GM21447 (cell line): ENCODE results near the gene TUBD1.
"Not testable (repeated sequence)": the region's sequence is repeated elsewhere in the genome, so short reads cannot be mapped to it uniquely, and the experiment has no call there.

Experiments
- ATAC-seq: cut with Tn5 transposase; IDR thresholded peaks from one replicate; pipeline ENCODE4 v1.9.1; 2021; ENCODE audit not compliant: unreplicated experiment

TUBD1 gene

GRCh38 chr17:59874376-59874775, 18.4 kb downstream of the TUBD1 start:
- ATAC-seq = no peak

DNA sequence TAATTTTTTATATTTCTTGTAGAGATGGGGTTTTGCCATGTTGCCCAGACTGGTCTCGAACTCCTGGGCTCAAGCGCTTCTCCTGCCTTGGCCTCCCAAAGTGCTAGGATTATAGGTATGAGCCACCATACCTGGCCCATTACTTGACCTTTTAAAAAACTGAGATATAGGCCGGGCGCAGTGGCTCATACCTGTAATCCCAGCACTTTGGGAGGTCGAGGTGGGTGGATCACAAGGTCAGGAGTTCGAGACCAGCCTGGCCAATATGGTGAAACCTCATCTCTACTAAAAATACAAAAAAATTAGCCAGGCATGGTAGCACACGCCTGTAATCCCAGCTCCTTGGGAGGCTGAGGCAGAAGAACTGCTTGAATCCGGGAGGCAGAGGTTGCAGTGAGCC, 19.3 kb downstream of the TUBD1 start:
- not testable (repeated sequence) for ATAC-seq

DNA sequence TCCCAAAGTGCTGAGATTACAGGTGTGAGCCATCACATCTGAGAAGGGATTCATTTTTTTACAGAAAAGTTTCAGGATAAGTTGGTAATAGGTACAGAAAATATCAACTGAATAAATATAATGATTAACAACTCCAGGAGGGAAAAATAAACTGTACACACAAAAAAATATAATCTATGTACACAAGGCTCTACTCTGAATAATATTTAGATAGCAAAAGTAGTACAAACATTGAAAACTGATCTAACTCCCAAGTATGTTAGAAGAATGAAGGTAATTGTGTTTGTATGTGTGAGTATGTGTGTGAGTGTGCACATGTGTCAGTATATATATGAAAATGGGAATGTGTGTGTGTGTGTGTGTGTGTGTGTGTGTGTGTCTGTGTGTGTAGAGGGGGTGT, 20.4 kb downstream of the TUBD1 start:
- no peak for ATAC-seq

DNA sequence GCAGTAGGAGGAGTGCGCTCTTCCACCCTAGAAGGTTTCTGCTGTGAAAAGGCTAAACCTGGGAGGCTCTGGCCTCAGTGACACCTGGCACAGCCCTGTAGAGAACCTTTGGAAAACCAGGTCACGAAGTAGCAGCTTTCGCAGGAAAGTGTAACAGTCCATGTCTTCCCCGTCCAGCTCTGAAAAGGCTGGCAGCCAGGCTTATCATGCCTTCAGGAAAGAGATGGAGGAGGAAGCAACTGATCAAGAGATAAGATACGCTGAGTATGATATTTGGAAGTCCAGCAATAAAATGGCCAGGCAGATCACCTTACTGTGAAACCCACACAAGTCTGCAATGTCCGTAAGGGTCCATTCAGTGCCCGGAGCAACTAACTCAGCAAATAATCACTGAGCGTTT, 22.3 kb downstream of the TUBD1 start:
- no peak for ATAC-seq

DNA sequence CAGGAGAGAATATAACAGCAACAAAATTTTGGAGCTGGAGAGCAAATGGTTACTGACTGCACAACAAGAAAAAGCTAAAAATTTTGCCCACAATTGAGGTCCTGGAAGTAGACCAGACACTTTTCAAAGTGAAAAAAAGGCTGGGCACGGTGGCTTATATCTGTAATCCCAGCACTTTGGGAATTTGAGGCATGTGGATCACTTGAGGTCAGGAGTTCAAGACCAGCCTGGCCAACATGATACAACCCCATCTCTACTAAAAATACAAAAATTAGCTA, 22.9 kb downstream of the TUBD1 start:
- no peak for ATAC-seq

GRCh38 chr17:59863616-59864015, 29.1 kb downstream of the TUBD1 start:
- no peak for ATAC-seq

DNA sequence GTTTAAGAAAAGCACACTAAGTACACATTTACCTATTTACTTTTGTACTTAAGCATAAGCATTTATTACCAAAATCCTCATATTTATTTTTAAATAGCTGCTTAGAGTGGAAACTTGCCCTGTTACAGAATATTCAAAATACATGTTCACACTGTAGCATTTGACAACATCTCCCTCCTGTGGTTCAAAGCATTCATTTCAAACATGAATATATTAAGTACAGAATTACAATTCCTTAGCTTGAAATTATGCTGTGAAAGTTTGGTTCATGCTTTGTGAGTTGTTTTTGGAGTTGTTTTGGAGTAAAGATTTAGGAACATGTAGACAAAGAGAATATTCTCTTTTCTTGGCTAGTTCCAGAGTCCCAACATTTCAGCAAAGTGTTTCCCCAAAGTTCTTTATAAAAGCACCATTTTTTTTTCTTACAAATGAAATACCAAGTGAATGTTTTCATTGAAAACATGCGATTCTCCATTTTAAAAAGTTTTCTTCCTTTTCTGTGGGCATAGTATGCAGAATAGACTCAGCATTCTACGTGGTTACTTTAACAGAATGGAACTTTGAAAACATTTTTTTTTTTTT, 33.2 kb downstream of the TUBD1 start:
- no peak for ATAC-seq

- no peak for ATAC-seq
These were observed 33.8 kb downstream of the TUBD1 start for GRCh38 chr17:59858932-59859331.

GRCh38 chr17:59858167-59858816, 34.5 kb downstream of the TUBD1 start:
- no peak for ATAC-seq

GRCh38 chr17:59856859-59857794, 35.6 kb downstream of the TUBD1 start:
- no peak for ATAC-seq

DNA sequence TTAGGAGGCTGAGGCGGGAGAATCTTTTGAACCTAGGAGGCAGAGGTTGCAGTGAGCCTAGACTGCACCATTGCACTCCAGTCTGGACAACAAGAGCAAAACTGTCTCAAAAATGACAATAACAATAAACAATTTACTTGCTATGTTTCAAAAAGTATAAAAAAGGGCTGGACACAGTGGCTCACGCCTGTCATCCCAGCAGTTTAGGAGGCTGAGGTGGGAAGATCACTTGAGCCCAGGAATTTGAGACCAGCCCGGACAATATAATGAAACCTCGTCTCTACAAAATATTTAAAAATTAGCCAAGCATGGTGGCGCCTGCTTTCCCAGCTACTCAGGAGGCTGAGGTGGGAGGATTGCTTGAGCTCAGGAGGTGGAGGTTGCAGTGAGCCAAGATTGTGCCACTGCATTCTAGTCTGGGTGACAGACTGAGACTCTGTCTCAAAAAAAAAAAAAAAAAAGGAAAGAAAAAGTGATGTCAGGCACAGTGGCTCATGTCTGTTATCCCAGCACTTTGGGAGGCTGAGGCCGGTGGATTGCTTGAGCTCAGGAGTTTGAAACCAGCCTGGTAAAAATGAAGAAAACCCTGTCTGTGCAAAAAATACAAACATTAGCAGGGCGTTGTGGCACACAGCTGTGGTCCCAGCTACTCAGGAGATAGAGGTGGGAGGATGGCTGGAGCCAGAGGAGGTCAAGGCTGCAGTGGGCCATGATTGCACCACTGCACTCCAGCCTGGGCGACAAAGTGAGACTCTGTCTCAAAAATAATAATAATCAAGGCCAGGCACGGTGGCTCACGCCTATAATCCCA, 38.6 kb downstream of the TUBD1 start:
- not testable (repeated sequence) for ATAC-seq

DNA sequence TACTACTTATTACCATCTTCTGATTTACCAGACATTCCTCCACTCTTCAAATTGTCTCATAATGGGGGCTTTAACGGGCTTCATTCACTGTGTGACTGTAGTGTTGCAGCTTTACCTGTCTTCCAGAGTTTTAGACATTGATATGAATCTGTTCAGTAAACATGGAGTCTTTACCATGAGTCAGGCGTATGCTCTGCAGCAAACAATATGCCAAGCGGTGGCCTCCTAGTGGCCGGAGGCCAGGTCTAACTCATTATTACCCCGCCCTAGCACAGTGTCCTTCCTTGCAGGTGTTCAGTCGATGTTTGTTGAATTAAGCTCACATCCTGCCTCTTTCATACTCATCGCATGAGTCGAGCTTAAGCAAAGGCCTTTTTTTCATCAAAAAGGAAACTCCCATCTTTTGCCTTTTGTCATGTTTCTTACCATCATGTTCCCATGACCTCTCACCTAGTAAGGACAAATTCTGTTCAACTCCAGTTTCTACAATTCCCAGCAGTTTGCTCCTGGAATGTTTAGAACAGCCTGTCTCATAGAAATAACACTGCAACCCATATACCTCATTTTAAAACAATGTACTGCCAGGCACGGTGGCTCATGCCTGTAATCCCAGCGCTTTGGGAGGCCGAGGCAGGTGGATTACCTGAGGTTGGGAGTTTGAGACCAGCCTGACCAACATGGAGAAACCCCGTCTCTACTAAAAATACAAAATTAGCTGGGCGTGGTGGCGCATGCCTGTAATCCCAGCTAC, 39.4 kb downstream of the TUBD1 start:
- no peak for ATAC-seq

GRCh38 chr17:59852847-59853167, 39.9 kb downstream of the TUBD1 start:
- not testable (repeated sequence) for ATAC-seq

GRCh38 chr17:59851439-59852375, 41.0 kb downstream of the TUBD1 start:
- ATAC-seq = no peak

DNA sequence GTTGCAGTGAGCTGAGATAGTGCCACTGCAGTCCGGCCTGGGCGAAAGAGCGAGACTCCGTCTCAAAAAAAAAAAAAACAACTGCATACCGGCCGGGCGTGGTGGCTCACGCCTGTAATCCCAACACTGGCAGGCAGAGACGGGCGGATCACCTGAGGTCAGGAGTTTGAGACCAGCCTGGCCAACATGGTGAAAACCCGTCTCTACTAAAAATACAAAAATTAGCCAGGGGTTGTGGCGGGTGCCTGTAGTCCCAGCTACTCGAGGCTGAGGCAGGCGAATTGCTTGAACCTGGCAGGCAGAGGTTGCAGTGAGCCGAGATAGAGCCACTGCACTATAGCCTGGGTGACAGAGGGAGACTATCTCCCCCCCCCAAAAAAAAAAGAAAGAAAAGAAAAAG, 42.4 kb downstream of the TUBD1 start:
- ATAC-seq = not testable (repeated sequence)

DNA sequence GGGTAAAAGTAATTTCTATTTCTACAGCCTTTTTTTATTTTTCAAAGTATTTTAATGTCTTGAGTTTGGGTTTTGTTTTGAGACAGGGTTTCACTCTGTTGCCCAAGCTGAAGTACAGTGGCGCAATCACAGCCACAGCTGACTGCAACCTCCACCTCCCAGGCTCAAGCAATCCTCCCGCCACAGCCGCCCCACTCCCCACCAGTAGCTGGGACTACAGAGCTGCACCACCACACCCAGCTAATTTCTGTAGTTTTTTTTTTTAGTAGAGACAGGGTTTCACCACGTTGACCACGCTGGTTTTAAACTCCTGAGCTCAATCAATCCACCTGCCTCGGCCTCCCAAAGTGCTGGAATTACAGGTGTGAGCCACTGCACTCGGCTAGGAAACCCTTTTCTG, 44.0 kb downstream of the TUBD1 start:
- peak; percentile 32 for ATAC-seq

DNA sequence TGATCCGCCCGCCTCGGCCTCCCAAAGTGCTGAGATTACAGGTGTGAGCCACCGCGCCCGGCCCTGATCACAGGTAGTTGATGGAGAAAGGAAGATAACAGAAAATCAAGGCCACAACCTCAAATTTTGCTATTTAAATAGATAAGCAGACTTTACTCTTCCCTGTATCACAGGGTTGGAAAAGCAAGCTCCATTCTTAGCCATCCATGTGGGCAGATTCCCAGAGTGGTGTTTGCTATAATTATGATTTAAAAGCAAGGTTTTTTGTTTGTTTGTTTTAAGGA, 44.4 kb downstream of the TUBD1 start:
- ATAC-seq = no peak

DNA sequence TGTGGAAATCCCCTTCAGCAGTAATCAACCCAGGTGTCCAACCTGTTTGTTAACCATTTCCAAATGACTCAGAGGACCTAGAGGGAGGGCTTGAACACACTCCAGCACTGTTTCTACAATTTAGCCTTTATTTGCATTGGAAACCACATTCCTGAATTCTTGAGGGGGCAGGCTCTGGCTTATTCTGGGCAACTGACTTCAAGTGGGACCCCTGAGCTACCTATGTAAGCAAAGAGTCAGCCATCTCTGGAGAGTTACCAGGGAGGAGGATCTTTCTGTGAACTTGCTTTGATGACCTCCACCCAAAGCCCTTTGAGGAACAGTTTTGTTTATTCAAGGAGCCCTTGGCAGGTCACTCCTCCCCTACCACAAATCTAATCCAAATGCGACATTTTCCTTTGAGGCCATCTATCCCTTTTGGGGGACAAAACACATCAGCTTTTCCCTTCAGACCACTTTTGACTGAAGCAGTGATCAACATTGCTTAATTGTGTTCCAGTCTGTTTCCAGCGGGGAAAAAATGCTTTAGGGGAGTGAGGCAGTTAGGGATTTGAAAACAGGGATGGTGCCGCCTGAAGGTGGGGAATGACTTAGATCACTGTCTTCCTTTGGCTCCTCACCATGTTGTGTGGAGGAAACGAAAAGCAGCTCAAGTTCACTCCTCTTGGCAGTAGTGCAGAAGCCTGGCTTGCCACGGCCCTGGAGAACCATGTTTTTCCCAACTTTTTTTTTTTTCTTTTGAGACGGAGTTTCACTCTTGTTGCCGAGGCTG, 46.2 kb downstream of the TUBD1 start:
- ATAC-seq = peak; percentile 53
